Measurements from ENCODE around the gene ASAH2.

DNA sequence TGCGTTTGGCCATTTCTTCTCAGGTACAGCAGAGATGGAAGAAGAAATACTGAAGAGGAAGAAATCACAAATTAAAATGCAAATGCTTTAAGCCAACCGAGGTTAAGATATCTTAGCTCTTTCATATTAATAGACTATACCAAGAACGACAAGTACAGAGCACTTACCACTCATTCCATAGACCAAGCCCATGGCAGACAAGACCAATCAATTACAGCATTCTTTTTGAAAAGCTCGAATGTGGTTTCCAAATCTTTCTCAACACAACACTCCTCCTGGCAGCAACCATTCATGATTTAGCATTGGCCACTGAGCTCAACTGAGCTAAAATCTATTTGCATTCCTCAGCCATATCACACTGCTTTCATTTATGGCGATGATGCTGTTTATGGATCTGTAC is 2.7 kb downstream of the ASAH2 start:
- TF ChIP-seq, protein P1, sequence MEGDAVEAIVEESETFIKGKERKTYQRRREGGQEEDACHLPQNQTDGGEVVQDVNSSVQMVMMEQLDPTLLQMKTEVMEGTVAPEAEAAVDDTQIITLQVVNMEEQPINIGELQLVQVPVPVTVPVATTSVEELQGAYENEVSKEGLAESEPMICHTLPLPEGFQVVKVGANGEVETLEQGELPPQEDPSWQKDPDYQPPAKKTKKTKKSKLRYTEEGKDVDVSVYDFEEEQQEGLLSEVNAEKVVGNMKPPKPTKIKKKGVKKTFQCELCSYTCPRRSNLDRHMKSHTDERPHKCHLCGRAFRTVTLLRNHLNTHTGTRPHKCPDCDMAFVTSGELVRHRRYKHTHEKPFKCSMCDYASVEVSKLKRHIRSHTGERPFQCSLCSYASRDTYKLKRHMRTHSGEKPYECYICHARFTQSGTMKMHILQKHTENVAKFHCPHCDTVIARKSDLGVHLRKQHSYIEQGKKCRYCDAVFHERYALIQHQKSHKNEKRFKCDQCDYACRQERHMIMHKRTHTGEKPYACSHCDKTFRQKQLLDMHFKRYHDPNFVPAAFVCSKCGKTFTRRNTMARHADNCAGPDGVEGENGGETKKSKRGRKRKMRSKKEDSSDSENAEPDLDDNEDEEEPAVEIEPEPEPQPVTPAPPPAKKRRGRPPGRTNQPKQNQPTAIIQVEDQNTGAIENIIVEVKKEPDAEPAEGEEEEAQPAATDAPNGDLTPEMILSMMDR (IDR thresholded peaks at IDR 0.05) = no peak
- TF ChIP-seq POLR2A (IDR thresholded peaks at IDR 0.05) (no peak), POLR2AphosphoS5 (IDR thresholded peaks at IDR 0.05) (no peak)
